Fibroblast of peridontal ligament (primary cell): ENCODE results near the gene KDM3A.

Experiments used
- DNase-seq: peaks from one replicate; pipeline ENCODE4 v3.0.0-alpha.2; 2010; ENCODE audit errors: extremely low read depth

Gene KDM3A

GRCh38 chr2:86440631-86441391 lies at the start of gene KDM3A:
TSS of gene KDM3A (plus strand) at chr2:86441371. CDS start at chr2:86442048, 677 bp downstream.
- peak; percentile 99 for DNase-seq

DNA sequence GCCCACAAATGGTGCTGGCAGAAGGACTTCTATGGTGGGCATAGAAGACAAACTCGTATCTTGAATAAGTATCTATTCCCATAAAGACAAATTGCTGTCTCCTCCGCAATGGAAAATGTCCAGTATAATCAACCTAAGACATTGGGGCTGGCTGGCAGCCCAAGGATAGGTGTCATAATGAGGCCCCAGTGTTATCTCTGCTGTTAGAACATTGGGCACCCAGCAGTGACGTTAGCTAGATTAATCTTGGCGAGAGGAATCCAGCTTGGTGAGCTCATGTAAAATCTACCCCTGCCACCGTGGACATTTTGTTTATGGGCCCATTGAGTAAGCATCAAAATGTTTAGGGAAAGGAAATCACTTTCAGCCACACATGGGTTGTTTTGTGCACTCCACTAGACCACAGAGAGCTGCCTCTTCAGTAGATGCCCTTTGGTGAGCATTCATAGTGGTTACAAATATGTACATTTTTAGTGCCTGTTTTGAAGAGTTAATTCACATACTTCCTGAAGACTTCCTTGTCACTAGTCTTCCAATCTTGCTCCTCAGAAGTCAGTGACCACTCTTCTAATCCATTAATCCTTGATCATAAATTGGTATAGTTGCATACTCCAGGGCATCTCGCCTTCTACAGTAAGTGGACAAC lies 48.2 kb upstream of the KDM3A start:
- no peak for DNase-seq

DNA sequence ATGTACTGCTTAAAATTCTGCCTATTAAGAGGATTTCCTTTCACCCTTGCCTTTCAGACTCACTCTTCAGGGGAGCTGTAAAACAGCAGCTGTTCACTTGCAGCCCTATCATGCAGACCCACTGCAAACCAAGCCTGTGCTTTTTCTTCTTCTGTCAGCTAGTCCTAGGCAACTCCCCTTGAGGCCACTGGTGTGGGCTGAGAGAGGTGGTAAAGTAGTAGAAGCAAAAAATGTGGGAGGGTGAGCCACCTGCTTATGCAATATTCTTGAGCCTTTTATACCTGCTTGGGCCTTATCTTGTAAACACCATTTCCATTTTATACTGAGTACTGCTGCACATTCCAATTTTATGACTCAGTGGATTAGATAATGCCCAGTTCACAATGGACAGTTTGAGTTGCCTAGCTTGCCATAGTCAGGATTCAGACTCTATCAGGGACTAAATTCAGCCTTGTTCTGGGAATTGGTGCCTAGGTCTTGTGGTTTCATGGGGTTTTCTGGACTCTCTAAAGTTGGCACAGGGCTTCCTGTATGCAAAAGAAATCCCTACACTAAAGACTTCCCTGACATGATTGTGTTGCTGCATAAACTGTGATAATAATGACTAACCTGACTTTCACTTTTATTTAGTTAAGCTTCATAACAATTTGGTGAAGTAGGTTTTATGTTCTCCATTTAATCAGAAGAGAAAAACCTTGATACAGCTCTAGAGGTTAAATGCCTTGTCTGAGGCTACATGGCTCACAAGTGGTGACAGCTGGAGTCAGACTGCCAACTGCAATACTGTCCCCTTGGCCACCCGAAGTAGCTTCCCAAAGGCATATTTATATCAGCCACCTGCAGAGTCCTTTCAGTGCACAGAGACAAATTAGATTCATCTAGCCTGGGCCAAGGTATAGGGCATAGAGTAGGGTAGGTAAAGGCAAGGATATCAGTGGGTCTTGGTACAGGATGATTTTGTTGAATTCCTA lies 47.4 kb upstream of the KDM3A start:
- DNase-seq: peak; percentile 16

DNA sequence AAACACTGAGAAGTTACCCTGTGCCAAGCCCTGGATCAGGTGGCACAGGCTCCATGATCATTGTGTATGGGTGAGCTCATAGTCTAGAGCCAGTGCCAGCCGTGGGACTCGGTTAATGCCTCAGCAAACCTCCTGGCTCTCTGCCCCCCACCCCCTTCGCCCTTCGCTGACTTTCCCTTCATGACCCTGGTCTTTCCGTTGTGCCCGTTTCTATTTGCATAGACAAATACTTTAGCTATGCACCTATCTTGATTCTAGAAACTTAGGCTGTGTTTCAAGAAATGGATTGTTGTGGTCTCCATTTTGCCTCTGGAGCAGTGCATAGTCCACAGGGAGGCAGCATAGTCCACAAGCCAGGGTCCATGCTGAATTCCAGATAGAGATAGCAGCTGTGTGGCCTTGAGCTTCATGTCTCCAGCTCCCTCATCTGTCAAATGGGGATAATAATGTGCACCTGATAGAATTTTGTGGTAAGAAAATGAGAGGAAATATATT lies 44.8 kb upstream of the KDM3A start:
- peak; percentile 32 for DNase-seq

- DNase-seq: no peak
These were observed 43.2 kb upstream of the KDM3A start for GRCh38 chr2:86397986-86398385.

DNA sequence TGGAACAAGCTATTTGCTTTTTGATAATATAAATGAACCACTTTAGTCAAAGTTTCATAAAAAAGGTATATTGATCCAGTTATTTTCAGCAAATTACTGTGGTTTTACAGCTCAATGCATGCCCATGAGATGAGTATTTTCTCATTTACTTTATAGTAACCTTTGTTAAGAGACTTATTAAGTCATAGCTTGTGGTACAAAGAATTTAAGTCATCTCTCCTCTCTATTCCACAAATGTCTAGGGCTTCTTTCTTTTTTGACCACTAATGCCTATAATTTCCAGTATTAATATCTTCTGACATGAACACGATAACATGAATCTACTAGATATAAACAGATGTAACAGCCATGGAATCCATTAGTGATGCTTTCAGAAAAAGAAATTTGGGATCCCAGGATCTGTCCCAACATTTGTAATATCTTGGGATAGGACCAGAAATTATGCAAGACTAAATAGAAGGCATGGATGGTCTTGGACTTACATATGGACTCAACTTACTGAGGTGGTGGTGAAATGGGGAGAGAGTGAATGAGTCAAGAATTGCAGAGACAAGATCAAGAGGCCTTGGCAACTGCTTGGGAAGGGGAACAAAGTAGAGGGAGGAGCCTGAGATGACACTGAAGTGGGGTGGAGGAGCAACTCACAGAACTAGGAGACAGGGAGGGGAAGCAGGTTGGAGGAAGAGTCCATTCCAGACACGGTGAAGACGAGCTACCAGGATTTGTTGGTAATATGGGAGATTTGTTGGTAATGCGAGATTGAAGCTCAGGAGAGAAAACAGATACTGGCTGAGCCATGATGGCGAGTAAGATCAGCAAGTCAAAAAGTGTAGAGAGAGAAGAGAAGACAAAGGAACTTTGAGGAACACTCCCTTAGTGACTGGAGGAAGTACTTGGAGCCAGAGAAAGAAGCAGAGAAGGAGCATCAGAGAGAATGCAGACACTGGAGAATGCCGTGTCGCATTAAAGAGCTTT lies 42.4 kb upstream of the KDM3A start:
- DNase-seq: no peak

GRCh38 chr2:86400321-86400720 lies 40.9 kb upstream of the KDM3A start:
- no peak for DNase-seq

DNA sequence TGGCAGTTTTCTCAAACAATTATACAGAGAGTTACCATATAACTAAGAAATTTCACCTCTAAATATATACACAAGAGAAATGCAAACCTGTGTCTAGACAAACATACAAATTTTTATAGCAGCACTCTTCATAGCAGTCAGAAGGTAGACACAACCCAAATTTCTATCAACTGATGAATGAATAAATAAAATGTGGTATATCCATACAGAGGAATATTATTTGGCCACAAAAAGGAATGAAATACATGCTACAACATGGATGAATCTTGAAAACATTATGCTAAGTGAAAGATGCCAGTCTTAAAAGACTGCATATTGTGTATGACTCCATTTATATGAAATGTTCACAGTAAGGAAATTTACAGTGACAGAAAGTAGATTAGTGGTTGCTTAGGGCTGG lies 30.6 kb upstream of the KDM3A start:
- no peak for DNase-seq

GRCh38 chr2:86411396-86411795 lies 29.8 kb upstream of the KDM3A start:
- no peak for DNase-seq

- DNase-seq: no peak
These were observed 29.2 kb upstream of the KDM3A start for GRCh38 chr2:86412007-86412406.

DNA sequence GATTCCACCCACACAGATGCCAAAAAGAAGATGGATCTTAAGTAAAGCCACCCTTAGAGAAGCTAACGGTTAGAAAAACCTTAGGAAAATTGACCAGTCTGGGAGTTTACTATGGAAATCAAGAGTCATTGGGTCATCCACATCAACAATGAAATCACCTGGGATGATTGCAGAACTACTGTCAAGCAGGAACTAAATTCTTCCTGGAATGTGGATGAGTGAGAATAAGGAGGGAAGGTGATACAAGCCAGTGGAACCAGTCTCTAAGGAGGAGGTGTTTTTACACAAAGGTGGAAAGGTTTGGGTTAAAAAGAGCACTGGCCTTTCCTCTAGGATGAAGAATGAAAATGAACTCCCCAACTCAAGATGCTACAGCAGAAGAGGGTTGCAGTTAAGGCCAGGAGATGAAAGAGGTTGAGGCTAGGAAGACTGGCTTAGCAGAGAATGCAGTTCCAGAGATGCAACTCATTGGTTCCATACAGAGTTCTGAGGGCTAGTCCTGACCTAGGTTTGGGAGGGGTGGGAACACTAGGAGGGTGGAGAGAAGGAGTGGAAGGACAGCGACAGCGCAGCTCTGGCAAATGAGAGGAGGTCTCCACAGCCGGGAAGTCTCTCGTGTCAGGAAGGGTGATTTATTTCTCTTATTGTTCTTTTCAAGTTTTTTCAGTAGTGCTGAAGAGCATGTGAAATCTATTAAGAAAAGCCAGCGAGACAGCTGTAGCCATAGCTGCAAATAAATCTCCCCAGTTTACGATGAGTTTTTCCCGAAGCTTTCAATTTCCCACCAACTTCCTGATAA lies 27.7 kb upstream of the KDM3A start:
- peak; percentile 2 for DNase-seq

DNA sequence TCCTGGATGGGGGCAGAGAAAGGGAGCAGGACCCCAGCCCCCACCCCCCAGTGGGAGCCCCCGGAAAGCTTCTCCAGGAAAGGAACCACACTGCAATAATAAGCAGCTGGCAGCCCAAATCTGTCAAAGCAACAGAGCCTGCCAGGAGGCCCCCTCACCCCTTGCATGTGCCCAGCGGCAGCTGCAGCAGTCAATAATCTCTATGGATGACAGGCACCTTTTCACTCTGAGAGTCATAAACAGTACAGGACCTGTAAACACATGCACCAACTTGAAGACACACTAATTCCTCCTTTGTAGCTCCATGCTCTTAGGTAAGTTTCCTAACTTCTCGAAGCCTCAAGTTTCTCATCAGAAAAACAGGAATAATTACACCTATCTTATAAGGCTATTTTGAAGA lies 26.2 kb upstream of the KDM3A start:
- no peak for DNase-seq

DNA sequence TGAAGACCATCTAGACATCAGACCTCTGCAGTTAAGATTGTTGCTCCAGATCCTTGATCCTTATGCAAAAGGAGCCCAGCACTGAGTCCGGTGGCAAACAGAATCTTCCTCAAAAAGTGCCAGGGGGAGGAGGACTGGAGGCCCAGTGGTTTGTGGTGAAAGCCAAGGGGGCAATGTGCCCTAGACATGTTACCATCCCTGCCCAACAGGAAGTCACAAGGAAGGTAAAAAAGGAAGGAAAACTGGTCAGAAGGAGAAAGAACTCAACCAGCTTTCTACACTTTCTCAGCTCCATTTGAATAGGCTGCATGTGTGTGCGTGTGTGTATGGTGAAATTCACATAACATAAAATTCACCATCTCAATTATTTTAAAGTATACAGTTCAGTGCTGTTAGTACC lies 25.0 kb upstream of the KDM3A start:
- DNase-seq: no peak

- DNase-seq: peak; percentile 4
These were observed 23.2 kb upstream of the KDM3A start for GRCh38 chr2:86417961-86418360.

DNA sequence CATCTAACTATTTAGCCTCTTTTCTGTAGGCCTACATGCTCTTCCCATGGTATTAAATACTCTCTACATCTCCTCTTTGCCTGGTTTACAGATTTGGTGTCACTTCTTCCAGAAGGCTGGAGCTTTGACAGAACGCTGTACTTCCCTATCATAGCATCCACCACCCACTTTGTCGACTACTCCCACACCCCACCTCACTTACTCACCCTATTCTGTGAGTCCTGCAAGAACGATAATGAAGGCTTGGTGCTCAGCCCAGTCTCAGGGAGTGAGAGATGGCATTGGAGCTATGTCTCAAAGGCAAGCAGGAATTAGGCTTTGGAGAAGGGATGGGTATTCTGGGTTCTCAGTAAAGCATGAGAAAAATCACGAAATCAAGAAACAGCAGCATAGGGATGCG lies 20.3 kb upstream of the KDM3A start:
- DNase-seq: no peak

DNA sequence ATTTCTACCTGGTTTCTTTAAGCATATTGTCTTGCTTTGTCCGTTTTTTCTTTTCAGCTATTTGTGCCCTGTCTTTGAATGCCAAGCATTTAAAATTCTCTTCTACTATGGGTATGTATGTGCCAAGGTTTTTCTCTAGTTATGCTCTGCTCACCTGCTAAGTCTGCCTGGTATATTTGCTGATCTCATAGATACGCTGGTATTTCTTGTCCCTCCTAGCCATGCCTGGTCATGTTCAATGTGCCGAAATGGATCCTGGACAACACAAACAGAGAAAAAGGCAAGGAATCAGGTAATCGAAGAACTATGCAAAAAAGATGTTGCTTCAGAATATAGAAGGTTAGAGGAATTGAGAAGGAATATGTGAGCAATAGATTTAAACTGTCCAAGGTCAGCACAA lies 14.9 kb upstream of the KDM3A start:
- DNase-seq: no peak

- DNase-seq: no peak
These were observed 11.8 kb upstream of the KDM3A start for GRCh38 chr2:86429335-86429734.

DNA sequence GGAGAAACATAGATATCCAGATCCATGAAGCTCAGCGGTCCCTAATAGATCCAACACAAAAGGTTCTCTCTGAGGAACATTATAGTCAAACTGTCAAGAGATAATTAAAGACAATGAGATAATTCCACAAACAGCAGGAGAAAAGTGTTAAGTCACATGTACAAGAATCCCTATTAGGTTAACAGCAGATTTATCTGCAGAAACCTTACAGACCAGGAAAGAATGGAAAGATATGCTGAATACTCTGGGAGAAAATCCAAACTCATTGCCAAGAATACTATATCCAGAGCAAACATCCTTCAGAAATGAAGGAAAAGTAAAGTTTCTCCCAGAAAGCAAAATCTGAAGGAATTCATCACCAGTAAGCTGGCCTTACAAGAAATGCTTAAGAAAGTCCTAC lies 10.8 kb upstream of the KDM3A start:
- DNase-seq: no peak

DNA sequence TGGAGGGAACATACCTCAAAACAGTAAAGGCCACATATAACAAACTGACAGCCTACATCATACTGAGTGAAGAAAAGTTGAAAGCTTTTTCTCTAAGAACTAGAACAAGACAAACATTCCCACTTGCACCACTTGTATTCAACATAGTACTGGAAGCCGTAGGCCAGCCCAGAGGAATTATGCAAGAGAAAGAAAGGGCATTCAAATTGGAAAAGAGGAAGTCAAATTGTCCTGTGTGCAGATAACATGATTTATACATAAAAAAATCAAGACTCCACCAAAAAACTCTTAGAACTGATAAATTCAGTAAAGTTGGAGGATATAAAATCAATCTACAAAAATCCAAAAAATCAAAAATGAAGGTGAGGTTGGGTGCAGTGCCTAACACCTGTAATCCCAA lies 8.0 kb upstream of the KDM3A start:
- no peak for DNase-seq

- no peak for DNase-seq
These were observed 6.9 kb upstream of the KDM3A start for GRCh38 chr2:86434290-86434689.
